Stimulated activated CD4-positive, alpha-beta T cell treated with anti-CD3 and anti-CD28 coated beads, Interleukin-15, amount 100 ng/mL, for 1 hour (primary cell): ENCODE data around the gene GAB3.
"Not testable (repeated sequence)": the region's sequence is repeated elsewhere in the genome, so short reads cannot be mapped to it uniquely, and the experiment has no call there.

Experiments used
- DNase-seq, 2 donors: peaks; one replicate each; pipeline ENCODE4 v3.0.0-alpha.2; 2020; ENCODE audit warnings: low read depth in 1 of 2, low spot score in 1 of 2

Gene GAB3

DNA sequence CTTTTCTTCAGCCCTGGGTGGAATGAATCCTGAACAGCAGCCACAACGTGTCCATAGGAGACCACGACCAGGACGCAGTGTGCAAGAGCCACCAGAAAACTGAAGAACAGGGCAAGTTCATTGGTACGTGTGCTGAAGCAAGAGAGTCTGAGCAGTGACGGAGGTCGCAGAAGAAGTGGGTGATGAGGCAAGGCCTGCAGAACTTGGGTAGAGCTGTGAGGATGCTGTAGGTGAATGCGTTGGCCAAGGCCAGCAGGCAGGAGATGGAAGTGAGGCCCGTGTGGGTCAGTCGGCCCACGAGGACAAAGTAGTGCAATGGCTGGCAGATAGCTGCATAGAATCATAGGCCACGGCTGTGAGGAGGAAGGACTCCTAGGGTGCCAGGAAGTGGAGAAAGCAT, 91.9 kb downstream of the GAB3 start:
- DNase-seq = no peak

DNA sequence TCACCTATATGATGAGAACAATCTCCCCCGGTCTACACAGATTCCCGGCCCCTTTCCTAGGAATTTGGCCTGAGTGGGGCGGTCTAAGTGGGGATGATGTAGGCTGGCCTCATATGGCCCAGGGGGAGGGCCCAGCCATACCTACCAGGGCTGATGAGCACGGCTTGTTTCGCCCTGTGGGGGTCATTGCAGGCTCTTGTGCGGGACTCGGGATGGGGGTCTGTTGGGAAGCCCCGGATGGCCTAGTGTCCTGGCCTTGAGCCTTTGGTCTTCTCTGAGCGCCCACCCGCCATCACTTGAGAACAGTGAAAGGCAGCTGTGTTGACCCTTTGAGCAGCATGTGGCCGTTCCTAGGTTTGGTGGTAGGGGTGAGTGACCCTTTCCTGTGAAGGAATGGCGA, 92.7 kb downstream of the GAB3 start:
- DNase-seq = no peak

DNA sequence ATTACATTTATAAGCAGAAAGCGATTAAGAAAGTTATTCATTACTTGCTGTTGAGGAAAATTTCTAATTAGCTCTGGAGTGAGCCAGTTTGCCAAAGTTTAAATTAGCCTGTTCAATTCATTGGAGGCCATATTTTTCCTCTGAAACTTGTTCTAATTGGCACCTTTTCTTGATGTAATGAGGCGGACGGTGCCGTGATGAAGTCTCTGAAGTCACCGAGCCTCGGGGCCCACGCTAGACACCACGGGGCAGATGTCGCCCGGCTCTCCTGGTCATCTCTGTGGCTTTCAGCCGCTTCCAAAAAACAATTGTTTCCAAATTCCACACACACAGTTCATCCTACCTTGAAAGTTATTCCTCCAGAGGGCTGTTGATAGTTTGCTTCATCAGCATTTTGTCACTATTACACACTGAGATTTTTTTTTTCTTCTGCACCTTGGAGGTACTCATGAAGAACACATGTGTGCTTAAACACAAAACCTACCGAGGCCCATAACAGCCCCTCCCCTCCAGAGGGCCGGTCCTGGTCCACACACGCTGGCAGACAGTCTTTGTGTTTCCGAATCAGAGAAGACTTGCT, 93.6 kb downstream of the GAB3 start:
- no peak for DNase-seq

DNA sequence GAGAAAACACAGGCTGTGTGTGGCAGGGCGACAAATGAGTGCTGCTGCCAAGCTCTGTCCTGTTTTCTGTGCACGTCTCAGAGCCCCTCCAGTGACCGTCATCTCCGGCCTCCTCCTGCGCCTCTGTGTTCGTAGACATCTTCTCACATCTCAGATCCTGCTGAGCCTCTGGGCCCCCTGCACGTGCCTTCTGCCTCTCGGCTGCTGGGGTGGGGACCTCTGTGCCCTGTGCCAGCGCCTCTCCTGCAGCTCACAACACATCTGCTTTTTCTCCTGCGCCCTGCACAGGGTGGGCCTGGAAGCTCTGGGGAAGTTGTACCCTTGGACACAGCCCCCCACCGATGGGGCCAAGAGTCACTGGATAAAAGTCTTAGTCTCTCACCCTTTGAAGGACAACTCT, 95.1 kb downstream of the GAB3 start:
- no peak for DNase-seq

DNA sequence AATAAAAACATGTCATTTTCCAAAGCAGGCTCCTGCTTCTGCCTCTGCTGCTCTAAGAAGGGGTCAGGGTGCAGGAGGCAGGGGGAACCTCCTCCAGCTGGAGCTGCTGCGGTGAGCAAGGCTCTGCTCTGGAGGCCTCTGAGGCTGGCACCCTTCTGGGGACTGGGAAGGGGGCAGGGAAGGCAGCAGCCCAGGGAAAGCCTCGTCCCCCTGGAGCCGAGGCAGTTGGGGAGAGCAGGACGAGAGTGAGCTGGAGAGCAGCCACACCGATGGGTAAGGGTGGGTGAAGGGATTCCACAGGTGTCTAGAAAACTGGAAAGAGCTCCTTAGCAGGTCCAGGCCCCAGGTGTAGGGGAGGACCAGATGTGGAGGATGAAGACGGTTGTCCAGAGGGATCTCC, 95.5 kb downstream of the GAB3 start:
- no peak for DNase-seq

DNA sequence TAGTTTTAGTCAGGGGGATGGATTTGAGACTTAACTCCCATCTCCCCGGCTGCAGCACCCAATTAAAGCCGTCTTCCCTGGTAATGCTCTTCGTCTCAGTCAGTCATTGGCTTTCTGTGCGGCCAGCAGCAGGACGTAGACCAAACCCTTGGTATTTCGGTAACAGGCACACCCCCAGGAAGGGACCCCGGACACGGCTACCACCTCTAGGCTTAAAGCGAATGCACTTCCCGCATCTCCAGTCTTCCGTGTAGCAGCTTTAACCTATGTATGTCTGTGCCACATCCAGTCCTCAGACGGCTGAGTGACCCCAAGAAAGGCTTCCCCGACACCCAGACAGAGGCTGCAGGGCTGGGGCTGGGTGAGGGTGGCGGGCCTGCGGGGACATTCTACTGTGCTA, 96.0 kb downstream of the GAB3 start:
- no peak for DNase-seq

DNA sequence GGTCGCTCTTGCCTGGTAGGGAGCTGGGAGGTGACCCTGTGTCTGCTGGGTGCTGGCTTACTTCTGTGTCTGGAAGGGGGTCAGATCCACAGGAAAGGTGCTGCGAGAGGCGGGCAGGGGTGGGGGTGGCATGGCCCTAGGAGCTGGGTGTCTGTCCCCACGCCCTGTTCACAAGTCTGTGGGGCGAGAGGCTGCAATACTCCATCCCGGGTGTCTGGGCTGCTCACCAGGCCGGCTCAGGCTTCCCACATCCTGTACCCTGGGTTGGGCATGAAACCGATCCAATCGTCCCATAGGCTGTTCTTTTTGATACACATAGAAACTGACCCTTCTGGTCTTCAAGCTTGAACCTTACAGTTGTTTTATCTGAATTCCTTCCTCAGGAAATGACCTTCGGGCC, 96.5 kb downstream of the GAB3 start:
- no peak for DNase-seq

DNA sequence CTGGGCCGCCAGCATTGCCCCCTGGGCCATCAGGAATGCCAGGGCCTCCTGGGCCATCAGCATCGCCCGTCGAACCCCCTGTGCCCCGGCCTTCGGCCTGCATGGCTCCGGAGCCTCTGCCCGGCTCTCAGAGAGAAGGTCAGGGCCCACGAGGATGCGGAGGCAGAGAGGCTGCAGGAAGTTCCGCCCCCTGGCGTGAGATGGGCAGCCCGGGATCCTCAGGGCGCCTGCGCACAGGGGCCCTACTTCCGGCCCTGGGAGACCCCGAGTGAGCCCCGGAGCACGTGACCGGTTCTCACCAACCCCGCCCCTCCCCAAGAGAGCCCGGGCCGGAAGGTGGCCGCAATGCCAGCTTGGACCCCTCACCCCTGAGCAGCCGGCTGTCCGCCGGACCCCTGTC, 97.5 kb downstream of the GAB3 start, which contains the start of gene CTAG2:
Gene CTAG2, minus strand, starts transcription at position 167 of the 400 bp plus-strand sequence. Its CDS starts 64 bp downstream, at position 103.
- not testable (repeated sequence) for DNase-seq

DNA sequence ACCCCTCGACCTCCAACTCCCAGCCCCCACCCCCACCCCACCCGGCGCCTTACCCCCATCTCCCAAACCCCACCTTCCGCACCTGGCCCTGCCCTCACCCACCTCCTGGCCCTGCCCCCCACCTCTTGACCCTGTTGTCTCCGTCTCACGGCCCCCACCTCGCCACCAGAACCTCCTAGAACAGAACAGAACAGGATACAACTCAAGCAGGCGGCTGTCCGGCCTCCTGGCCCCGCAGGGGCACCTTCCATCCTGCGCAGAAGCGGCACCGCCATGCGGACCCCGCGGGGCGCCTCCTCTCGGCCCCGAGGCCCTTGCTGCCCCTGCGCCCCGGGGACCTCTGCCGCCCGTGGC, 97.9 kb downstream of the GAB3 start:
- DNase-seq = no peak

DNA sequence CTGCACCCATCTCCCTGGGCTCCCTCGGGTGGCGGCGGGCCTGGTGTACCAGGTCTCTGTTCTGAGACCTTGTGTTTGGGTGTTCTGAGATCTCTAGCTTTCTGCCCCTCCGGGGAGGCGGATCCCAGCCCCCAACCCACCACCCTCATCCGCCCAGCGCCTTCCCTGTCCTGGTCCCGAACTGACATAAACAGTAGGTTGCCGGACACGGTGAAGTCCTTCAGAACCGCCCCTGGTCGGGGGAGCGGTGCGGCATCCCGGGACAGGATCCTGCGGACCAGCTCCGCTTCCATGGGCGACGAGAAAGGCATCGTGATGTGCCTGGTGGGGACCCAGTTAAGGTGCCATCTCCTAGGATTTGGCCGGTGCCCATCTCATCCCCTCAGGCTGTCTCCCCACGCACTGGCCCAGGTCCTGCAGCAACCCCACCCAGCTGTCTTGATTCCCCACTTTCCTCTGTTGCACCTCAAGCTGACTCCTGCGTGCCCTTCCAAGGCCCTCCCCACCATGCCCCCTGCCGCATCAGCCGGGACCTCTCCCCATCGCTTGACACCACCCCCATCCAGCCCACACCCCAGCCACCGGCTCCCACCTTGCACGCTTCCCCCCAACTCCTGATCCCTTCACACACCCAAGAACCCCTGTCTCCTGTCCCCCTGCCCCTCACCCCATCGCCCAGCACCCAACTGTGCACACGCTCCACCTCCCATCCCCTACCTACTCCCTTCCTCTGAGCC, 98.4 kb downstream of the GAB3 start:
- DNase-seq = no peak

DNA sequence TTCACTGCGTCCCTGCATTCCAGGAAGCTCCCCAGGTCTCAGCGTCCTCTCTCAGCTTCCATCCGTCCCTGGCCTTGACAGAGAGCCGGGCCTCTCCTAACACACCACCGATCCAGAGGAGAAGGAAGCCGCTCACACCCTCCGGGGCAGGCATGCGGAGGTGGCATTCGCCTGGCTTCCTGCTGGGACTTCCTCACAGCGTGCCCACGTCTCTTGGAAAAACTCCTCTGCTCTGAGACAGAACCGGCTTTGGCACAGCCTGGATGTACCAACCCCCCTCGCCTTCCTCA, 100.7 kb downstream of the GAB3 start:
- no peak for DNase-seq

DNA sequence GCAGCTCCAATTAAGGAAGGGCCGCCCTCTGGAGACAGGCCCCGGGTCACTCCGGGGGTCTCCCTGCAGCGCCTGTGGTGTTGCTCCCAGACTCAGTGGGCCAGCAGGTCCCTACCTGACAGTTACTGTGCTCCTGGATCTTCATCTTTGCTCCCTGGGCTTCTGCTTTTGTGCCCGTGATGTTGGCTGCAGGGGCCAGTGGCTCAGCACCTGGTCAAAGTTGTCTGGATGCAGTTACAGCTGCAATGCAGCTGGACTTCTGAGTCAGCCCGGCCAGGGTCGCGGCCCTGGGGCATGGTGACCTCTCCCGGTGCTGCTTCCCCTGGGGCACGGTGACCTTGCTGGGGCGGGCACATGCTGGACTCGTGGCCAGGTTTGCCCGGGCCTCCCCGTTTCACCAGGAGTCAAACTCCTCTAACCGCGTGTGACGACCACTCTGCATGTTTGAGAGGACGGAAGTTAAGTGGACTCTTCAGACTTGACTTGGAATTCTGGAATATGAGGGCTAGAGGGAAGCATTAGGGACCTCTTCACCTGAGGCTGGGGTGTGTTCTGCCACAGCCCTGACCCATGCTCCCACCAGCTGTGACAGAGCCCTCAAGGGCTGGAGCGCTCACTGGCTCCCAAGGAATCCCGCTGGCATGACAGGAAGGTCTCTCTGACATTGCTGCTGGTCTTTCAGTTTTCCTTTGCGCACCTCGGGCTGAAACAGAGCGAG, 101.2 kb downstream of the GAB3 start:
- DNase-seq = no peak

DNA sequence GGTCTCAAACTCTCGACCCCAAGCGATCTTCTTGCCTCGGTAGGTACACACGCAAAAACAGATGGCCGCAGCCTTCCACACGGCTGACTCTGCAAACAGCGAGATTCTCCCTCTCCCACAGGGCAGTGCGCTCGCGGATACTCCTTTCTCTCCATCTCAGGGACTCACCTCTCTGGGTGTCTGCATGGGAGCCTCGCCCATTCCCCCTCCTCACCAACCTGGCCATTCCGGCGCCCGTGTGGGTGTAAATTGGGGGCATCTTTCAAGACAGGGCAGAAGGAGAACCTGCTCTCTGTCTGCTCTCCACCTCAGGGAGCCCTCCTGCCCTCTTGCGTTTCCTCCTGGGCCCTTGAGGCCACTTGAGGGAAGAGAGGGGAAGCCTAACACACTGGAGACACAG, 101.9 kb downstream of the GAB3 start:
- no peak for DNase-seq

DNA sequence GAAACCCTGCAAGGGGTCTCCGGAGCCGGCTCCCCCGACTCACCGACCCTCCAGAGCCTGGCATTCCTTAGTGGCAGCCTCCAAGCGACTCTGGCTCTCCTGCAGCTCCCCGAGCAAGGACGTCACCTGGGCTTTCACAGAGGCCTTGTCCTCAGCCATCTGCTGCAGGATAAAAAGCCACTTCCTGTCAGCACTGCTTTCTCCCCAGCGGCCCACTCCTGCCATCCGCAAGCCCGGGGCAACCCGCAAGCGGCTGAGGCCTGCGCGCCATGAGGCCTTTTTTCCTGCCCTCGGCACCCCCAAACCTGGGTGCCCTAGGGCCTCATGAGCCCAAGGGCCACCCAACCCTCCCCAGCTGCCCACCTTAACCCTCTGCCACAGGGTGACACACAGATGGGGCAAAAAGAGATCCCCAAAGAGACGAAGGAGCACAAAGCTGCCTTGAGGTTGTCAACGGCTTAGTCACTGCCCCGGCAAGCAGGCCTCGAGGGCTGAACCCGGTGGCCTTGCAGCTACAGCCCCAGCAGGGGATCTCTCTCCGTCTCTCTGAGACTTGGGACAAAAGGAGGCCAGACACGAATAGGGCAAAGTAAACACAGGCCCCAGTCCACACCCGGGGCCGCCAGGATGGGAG, 105.0 kb downstream of the GAB3 start:
- DNase-seq = not testable (repeated sequence)

DNA sequence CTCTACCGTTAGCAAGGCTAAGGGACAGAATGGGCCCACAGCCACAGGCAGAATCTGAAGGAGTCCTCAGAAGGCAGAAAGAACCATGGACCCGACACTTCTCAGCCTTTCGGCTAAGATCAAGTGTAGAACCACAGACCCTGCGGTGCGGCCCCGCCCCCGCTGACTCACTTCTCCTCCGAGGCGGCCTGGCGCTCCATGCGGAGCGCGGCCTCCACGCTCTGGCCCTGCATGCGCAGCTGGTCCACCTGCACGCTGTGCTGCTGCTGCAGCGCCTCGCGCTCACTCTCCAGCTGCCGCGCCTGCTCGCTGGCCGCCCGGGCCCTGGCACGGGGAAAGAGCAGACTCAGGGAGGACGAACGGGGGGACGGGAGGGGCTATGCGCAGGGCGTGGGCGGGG, 107.2 kb downstream of the GAB3 start:
- DNase-seq = not testable (repeated sequence)

DNA sequence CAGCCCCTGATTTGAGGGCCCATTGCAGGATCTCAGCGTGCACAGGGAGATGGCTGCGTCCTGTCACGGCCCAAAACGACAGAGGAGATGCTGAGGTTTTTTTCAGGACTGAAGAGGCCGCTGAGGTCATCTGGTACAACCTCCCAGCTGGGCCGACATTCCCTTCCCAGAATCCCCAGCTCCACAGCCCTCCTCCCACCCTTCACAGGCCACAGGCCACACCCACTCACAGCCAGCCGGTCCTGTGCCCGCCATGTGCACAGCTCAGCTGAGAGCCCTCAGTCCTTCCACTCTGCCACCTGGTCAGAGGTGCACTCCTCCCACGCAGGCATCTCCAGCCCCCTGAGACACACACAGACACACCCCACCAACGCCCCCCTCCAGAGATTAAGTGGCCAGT, 109.1 kb downstream of the GAB3 start:
- not testable (repeated sequence) for DNase-seq

DNA sequence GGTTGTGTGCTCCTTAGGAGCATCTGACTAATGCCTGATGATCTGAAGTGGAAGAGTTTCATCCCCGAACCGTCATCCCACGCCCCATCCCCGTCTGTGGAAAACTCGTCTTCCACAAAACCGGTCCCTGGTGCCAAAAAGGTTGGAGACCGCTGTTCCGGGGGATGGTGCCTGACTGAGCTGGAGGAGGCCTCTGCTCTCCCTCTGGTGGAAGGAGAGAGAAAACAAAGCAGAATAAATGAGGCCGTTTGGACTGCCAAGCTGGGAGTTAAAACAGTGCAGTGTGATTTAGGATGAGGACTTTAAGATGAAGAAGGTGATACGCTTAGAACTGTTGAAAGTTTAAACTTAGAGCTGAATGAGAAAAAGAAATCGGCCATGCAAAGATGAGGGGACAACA, 117.2 kb downstream of the GAB3 start:
- DNase-seq = not testable (repeated sequence)

DNA sequence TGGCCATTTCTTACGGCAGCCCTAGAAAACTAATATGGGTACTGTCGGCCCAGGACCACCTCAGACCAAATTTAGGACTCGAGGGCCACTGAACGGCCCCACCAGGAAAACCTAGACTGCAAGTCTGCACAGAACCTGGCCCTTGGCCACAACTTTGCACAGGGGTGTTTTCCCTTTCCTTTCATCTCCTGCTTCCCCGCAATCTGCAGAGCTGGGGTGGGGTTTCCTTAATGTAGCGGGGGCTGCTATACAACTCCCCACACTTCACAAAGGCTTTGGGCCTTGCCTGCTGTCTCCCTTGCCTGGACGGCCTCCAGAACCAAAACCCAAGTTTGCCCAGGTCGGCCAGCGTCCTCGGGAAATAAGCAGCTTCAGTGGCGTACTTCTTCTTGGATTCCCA, 119.9 kb downstream of the GAB3 start:
- not testable (repeated sequence) for DNase-seq

DNA sequence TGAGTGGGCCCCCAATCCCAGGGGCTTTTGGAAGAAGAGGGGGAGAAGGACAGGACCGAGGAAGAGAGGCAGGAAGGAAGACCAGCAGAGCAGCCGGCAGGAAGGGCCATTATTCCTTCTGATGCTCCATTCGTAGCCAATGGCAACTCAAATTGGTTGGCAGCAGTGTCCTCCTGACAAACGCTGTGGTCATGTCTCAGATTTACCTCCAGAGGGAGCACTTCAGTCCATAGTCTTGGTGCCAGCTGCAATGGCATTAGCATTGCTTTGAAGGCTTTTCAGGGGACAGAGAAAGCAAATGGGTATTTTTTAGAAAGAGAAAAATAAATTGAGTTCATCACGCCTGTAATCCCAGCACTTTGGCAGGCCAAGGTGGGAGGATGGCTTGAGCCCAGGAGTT, 121.9 kb downstream of the GAB3 start:
- DNase-seq = not testable (repeated sequence)
